IMR-90 (cell line): ENCODE results near the gene MYEF2. TPM values are rescaled to one million over a fixed set of nuclear protein-coding genes. Genes with fewer than 3 reads are reported as not detected.

Source experiments
- ATAC-seq: fragments of 200-7000 bp; cut with Tn5 transposase; 2 replicates; pipeline ENCODE4 v1.9.1; 2020; ENCODE audit warnings: low read depth, mild to moderate bottlenecking, moderate library complexity
- BruUV-seq: library from RNA; stranded (reverse); fragments of 400-500 nt; replicated peaks from 2 replicates; lab custom pipeline; 2021; lab: Mats Ljungman, UMichigan
- CTCF ChIA-PET: fragments of 300-600 bp; formaldehyde crosslinking; extraction: SDS; loops from one replicate; lab custom pipeline; 2021; ENCODE audit warnings: antibody characterized with exemption; lab: Yijun Ruan, JAX
- POLR2A ChIA-PET: fragments of 300-600 bp; sonication (Branson Sonifier 250); formaldehyde crosslinking; loops from one replicate; lab custom pipeline; 2022; ENCODE audit warnings: antibody characterized with exemption; ENCODE audit not compliant: unreplicated experiment; lab: Charles Lee
- DNase-seq: peaks from one replicate; pipeline ENCODE4 v3.0.0; 2013
- H2AFZ ChIP-seq: replicated peaks from 2 replicates; pipeline ENCODE3; 2013; ENCODE audit warnings: low read length, mild to moderate bottlenecking; ENCODE audit not compliant: poor library complexity
- H2AK5ac ChIP-seq: 2 replicates; pipeline ENCODE4 v1.6.1; 2013; ENCODE audit warnings: low read depth, low read length, inconsistent platforms
- H2AK9ac ChIP-seq: replicated peaks from 2 replicates; pipeline ENCODE3; 2013; ENCODE audit warnings: mild to moderate bottlenecking, low read depth, low read length, moderate library complexity; ENCODE audit not compliant: poor library complexity
- H2BK120ac ChIP-seq: 2 replicates; pipeline ENCODE4 v1.6.1; 2013; ENCODE audit warnings: low read depth, low read length, inconsistent platforms
- H2BK15ac ChIP-seq: 3 replicates; pipeline ENCODE4 v1.6.1; 2013; ENCODE audit warnings: low read depth, low read length, inconsistent platforms
- H2BK20ac ChIP-seq: 2 replicates; pipeline ENCODE4 v1.6.1; 2013; ENCODE audit warnings: low read depth, mild to moderate bottlenecking, inconsistent platforms, low read length, moderate library complexity
- H2BK5ac ChIP-seq: 2 replicates; pipeline ENCODE4 v1.6.1; 2013; ENCODE audit warnings: mild to moderate bottlenecking, low read depth, low read length, inconsistent platforms; ENCODE audit not compliant: poor library complexity, severe bottlenecking
- H3K14ac ChIP-seq: replicated peaks from 2 replicates; pipeline ENCODE4 v1.6.1; 2013; ENCODE audit warnings: low read depth, low read length, inconsistent platforms
- H3K18ac ChIP-seq: 2 replicates; pipeline ENCODE4 v1.6.1; 2013; ENCODE audit warnings: low read depth, low read length, control low read depth
- H3K23ac ChIP-seq: 2 replicates; pipeline ENCODE4 v1.6.1; 2013; ENCODE audit warnings: low read depth, low read length, inconsistent platforms
- H3K27ac ChIP-seq: 2 replicates; pipeline ENCODE4 v1.5.1; 2013; ENCODE audit warnings: mild to moderate bottlenecking, control low read depth, low read length; ENCODE audit not compliant: insufficient read depth
- H3K27me3 ChIP-seq: 2 replicates; pipeline ENCODE4 v1.6.1; 2013; ENCODE audit warnings: low read length; ENCODE audit not compliant: control insufficient read depth, insufficient read depth
- H3K36me3 ChIP-seq: 2 replicates; pipeline ENCODE4 v1.6.1; 2013; ENCODE audit warnings: low read length, mixed read lengths; ENCODE audit not compliant: control insufficient read depth, insufficient read depth
- H3K4ac ChIP-seq: 2 replicates; pipeline ENCODE4 v1.6.1; 2013; ENCODE audit warnings: low read depth, low read length, inconsistent platforms
- H3K4me1 ChIP-seq: 2 replicates; pipeline ENCODE4 v1.6.1; 2013; ENCODE audit warnings: low read length, mixed read lengths; ENCODE audit not compliant: control insufficient read depth, insufficient read depth
- H3K4me2 ChIP-seq: 2 replicates; pipeline ENCODE4 v1.6.1; 2013; ENCODE audit warnings: low read depth, mild to moderate bottlenecking, control low read depth, low read length, moderate library complexity
- H3K4me3 ChIP-seq: 2 replicates; pipeline ENCODE4 v1.5.1; 2013; ENCODE audit warnings: low read depth, mild to moderate bottlenecking, control low read depth, low read length, moderate library complexity; ENCODE audit not compliant: insufficient read depth
- H3K56ac ChIP-seq: 2 replicates; pipeline ENCODE4 v1.6.1; 2013; ENCODE audit warnings: low read length, inconsistent platforms; ENCODE audit not compliant: insufficient read depth; ENCODE audit errors: extremely low read depth
- H3K79me1 ChIP-seq, 2 experiments: 2 replicates each; pipeline ENCODE4 v1.6.1; 2013; ENCODE audit warnings: low read length in 2 of 2, inconsistent platforms in 1 of 2, low read depth in 1 of 2
- H3K9ac ChIP-seq: 2 replicates; pipeline ENCODE4 v1.6.1; 2013; ENCODE audit warnings: low read depth, low read length, control low read depth
- H3K9me1 ChIP-seq: 2 replicates; pipeline ENCODE4 v1.6.1; 2013; ENCODE audit warnings: low read length, inconsistent platforms; ENCODE audit not compliant: insufficient read depth
- H3K9me3 ChIP-seq: 2 replicates; pipeline ENCODE4 v1.6.1; 2013; ENCODE audit warnings: low read length; ENCODE audit not compliant: control insufficient read depth, insufficient read depth
- H4K20me1 ChIP-seq: 2 replicates; pipeline ENCODE4 v1.6.1; 2013; ENCODE audit warnings: low read length, inconsistent platforms; ENCODE audit not compliant: insufficient read depth
- H4K5ac ChIP-seq: 2 replicates; pipeline ENCODE4 v1.6.1; 2013; ENCODE audit warnings: mild to moderate bottlenecking, low read depth, low read length, control low read depth
- H4K8ac ChIP-seq, 2 experiments: 2 replicates each; pipeline ENCODE4 v1.6.1; 2013; ENCODE audit warnings: low read depth in 2 of 2, low read length in 2 of 2, control low read depth in 1 of 2, inconsistent platforms in 1 of 2
- H4K91ac ChIP-seq: 2 replicates; pipeline ENCODE4 v1.6.1; 2013; ENCODE audit warnings: low read depth, low read length, inconsistent platforms; ENCODE audit not compliant: insufficient read depth
- MAZ ChIP-seq: IDR thresholded peaks from 2 replicates; pipeline ENCODE4 v1.6.1; 2012; ENCODE audit warnings: low read depth, mild to moderate bottlenecking, low read length, improper control_type of control experiment, moderate library complexity, borderline replicate concordance
- RCOR1 ChIP-seq: IDR thresholded peaks from 2 replicates; pipeline ENCODE4 v1.6.1; 2012; ENCODE audit warnings: mild to moderate bottlenecking, low read length, improper control_type of control experiment; ENCODE audit not compliant: insufficient replicate concordance
- RFX5 ChIP-seq: IDR thresholded peaks from 2 replicates; pipeline ENCODE4 v1.8.0; 2012; ENCODE audit warnings: low read depth, mild to moderate bottlenecking, low read length, moderate library complexity
- WGBS, 2 experiments: methylation state at CpG; one replicate each; pipeline versions ENCODE4 v1.1.5 to v1.1.7; 2013; ENCODE audit warnings: missing lambda C conversion rate in 2 of 2; ENCODE audit not compliant: insufficient read length in 1 of 2; ENCODE audit errors: extremely low coverage in 2 of 2; 5-methylcytosine and 5-hydroxymethylcytosine counted together
- dilution Hi-C: fragments of 300-500 bp; cut with HindIII; formaldehyde crosslinking; loops from one replicate; pipeline ENCODE4 v1.14.3; 2018; ENCODE audit warnings: low sequenced_read_pairs; ENCODE audit not compliant: unreplicated experiment
- in situ Hi-C: fragments of 300-500 bp; cut with MboI; formaldehyde crosslinking; loops from 3 replicates; pipeline ENCODE4 v1.14.3; 2019; ENCODE audit warnings: low sequenced_read_pairs, inconsistent platforms, mixed read lengths
- intact Hi-C: fragments of 100-400 bp; cut with micrococcal nuclease; formaldehyde crosslinking; loops from 2 replicates; pipeline ENCODE4 v1.10.0; 2022
- polyA plus RNA-seq, 3 experiments: library from polyadenylated mRNA; depleted of rRNA; stranded (reverse); fragments of >200 nt; gene quantifications; 2 replicates each; pipeline ENCODE4 v1.2.3, GENCODE V29; 2012; ENCODE audit warnings: low replicate concordance in 1 of 3
- total RNA-seq: library from RNA; depleted of rRNA; stranded (reverse); fragments of >200 nt; gene quantifications from 2 replicates; pipeline ENCODE4 v1.2.3, GENCODE V29; 2012

The MYEF2 gene
- total and polyA plus RNA-seq, 2 of the 4 experiments (the other 2 are of a cell fraction), result 4.5 to 5.8 TPM

DNA sequence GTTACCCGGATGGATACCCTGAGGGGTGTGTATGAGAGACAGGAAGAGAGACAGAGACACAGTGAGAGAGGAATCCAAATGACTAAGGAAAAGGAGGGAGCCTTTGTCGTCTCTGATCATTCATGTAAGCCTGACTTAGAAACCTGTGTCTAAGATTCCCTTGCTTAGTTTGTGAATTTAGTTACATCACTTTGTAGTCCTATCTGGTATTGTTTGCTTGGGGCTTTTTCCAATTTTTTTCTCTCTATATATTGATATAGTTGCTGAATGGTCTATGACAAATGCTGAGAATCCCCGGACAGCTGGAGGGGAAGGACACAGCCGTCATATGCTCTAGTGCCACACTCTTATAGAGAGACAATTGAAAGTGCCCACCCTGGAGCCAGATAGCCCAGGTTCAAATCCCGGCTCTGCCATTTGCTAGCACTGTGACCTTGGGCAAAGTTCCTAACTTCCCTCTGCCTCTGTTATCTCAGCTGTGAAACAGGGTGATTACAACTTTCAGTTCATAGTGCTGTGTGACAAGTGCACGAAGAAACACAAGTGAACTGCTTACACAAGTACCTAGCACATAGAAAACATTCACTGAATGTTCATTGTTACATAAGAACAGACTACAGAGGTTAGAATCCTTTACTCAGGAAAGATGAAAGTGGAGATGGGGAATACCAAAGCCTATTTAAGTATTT lies 51.3 kb downstream of the MYEF2 start:
- Histone ChIP-seq H3K79me1 (no peaks in the 10 kb centered on the region), H2AK9ac (no peak overlapping the region), H4K20me1 (no peaks in the 10 kb centered on the region), H3K27ac (no peak overlapping the region), H2BK15ac (no peak overlapping the region), H2AFZ (no peak overlapping the region), H3K9me1 (no peaks in the 10 kb centered on the region), H2BK5ac (no peak overlapping the region), H2BK120ac (no peak overlapping the region), H3K56ac (no peak overlapping the region), H3K27me3 (peaks cover 4% of the 10 kb centered on the region; the same call in 1 of the 2 replicates), H3K36me3 (no peaks in the 10 kb centered on the region), H3K9me3 (no peaks in the 10 kb centered on the region), H2AK5ac (no peak overlapping the region), H3K18ac (no peak overlapping the region), H4K8ac (no peak overlapping the region), H3K4me1 (no peaks in the 10 kb centered on the region), H4K5ac (no peak overlapping the region), H3K4me2 (no peak overlapping the region), H3K23ac (no peak overlapping the region), H3K14ac (no peak overlapping the region), H3K4ac (no peak overlapping the region), H3K9ac (no peak overlapping the region), H2BK20ac (no peak overlapping the region), H3K4me3 (no peak overlapping the region), H4K91ac (no peak overlapping the region)
- CTCF ChIA-PET, result interaction anchor here (1.0 kb wide), 2 partner anchors 11 to 23 kb away, joined by 3 to 8 read pairs; no protein-coding TSS in a partner anchor
- ATAC-seq (no peak), DNase-seq (no peak)
- no TSS peak for BruUV-seq
- TF ChIP-seq RFX5 (no peak), RCOR1 (no peak), MAZ (no peak)
- dilution Hi-C loops (no loop called here), intact Hi-C loops (no loop called here), in situ Hi-C loops (no loop called here)
- POLR2A ChIA-PET, result no interaction called here
- 85% methylated on average over 3 of the region's 6 CpGs; no CpG with 5 or more reads in 1 of the 2 experiments for WGBS, 2 experiments
